ENCODE data around the gene NCKIPSD. TPM values are rescaled to one million over a fixed set of nuclear protein-coding genes. Genes with fewer than 3 reads are reported as not detected.

NCKIPSD gene
- total and polyA plus RNA-seq, 2 donors (not counting 3 experiments of a cell fraction or from before 2014, with no cell fraction given) = 12.8 to 19.1 TPM

- Histone ChIP-seq H3K9ac (replicated peaks; ENCODE audit: extremely low read depth, insufficient read depth, low read length) (no peak overlapping the region), H3K36me3 (ENCODE audit: control insufficient read depth in 2 of 2, extremely low read depth in 1 of 2, insufficient read depth in 2 of 2, low read length in 2 of 2) (no peaks in the 10 kb centered on the region), H3K27ac (ENCODE audit: insufficient read depth, low read depth, low read length) (no peak overlapping the region), H2AFZ (ENCODE audit: low read depth, low read length) (no peak overlapping the region), H3K4me1 (ENCODE audit: control insufficient read depth, extremely low read depth, insufficient read depth, low read length) (no peaks in the 10 kb centered on the region), H3K79me2 (ENCODE audit: control insufficient read depth, insufficient read depth, low read length) (no peaks in the 10 kb centered on the region), H3K9me3 (replicated peaks; ENCODE audit: control insufficient read depth, insufficient read depth, low read length) (no peaks in the 10 kb centered on the region), H3K9me1 (replicated peaks; ENCODE audit: control insufficient read depth, extremely low read depth, insufficient read depth, low read length) (no peaks in the 10 kb centered on the region), H3K27me3 (ENCODE audit: control insufficient read depth in 2 of 2, insufficient read depth in 2 of 2, low read length in 2 of 2) (no peaks in the 10 kb centered on the region), H3K4me2 (ENCODE audit: insufficient read depth, low read length) (no peak overlapping the region), H3K4me3 (replicated peaks in 1 of 3; ENCODE audit: insufficient read depth in 1 of 3, low read depth in 1 of 3, low read length in 3 of 3) (no peak overlapping the region), H4K20me1 (replicated peaks; ENCODE audit: control insufficient read depth, extremely low read depth, insufficient read depth, low read length) (no peaks in the 10 kb centered on the region)
- dilution Hi-C loops (cut with MboI; ENCODE audit: extremely low pct_ligation_motif_present, low sequenced_read_pairs) (no loop called here), intact Hi-C loops (cut with micrococcal nuclease) (no loop called here)
- POLR2A ChIA-PET = no interaction called here
- no TSS peak for BruUV-seq (replicated peaks)
- FAIRE-seq (no peak), DNase-seq (ENCODE audit: low read depth, low spot score) (no peak)
- CTCF ChIA-PET = interaction anchor here (0.7 to 2.9 kb wide), 4 partner anchors 13 to 318 kb away, joined by 3 to 11 read pairs (median 4); partner anchors contain the start of gene SLC26A6
- TF ChIP-seq FOS (IDR thresholded peaks at IDR 0.05; ENCODE audit: borderline replicate concordance, insufficient read depth, low read length) = no peak
- no peak for TF ChIP-seq EZH2 (IDR thresholded peaks at IDR 0.05; ENCODE audit: borderline replicate concordance, low read depth, low read length, severe bottlenecking)
- TF ChIP-seq MYC (IDR thresholded peaks at IDR 0.05; ENCODE audit: low read depth, low read length) = no peak
- no peak for TF ChIP-seq POLR2A (IDR thresholded peaks at IDR 0.05; ENCODE audit: low read depth, low read length)
- TF ChIP-seq JUN (IDR thresholded peaks at IDR 0.05; ENCODE audit: borderline replicate concordance, insufficient read depth, insufficient read length, low read depth) = no peak
These were observed 37.4 kb downstream of the NCKIPSD start for GRCh38 chr3:48648188-48648850.

DNA sequence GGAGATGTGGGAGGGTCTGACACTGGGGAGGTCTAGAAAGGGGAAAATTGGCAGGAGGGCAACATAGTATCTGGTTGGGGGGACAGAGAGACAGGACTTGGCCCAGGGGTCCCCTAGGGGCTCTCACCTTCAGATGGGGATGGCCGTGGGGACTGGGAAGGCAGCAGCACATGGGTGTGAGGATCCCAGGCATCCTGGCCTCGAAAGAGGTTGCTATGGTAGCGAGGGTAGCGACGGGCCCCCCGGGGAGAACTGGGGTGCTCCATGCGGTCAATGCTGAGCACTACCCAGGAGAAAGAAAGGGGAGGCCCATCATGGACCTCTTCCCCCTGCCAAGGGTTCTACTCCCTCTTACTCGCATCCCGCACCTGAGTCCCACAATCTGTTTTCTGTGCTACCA lies 38.0 kb downstream of the NCKIPSD start:
- Histone ChIP-seq H4K20me1 (replicated peaks; ENCODE audit: control insufficient read depth, extremely low read depth, insufficient read depth, low read length) (no peaks in the 10 kb centered on the region), H3K9me3 (replicated peaks; ENCODE audit: control insufficient read depth, insufficient read depth, low read length) (no peaks in the 10 kb centered on the region), H3K27ac (ENCODE audit: insufficient read depth, low read depth, low read length) (no peak overlapping the region), H3K4me3 (replicated peaks in 1 of 3; ENCODE audit: insufficient read depth in 1 of 3, low read depth in 1 of 3, low read length in 3 of 3) (no peak overlapping the region), H3K9me1 (replicated peaks; ENCODE audit: control insufficient read depth, extremely low read depth, insufficient read depth, low read length) (no peaks in the 10 kb centered on the region), H3K79me2 (ENCODE audit: control insufficient read depth, insufficient read depth, low read length) (no peaks in the 10 kb centered on the region), H2AFZ (ENCODE audit: low read depth, low read length) (no peak overlapping the region), H3K9ac (replicated peaks; ENCODE audit: extremely low read depth, insufficient read depth, low read length) (no peak overlapping the region), H3K27me3 (ENCODE audit: control insufficient read depth in 2 of 2, insufficient read depth in 2 of 2, low read length in 2 of 2) (no peaks in the 10 kb centered on the region), H3K36me3 (ENCODE audit: control insufficient read depth in 2 of 2, extremely low read depth in 1 of 2, insufficient read depth in 2 of 2, low read length in 2 of 2) (no peaks in the 10 kb centered on the region), H3K4me1 (ENCODE audit: control insufficient read depth, extremely low read depth, insufficient read depth, low read length) (no peaks in the 10 kb centered on the region), H3K4me2 (ENCODE audit: insufficient read depth, low read length) (no peak overlapping the region)
- DNase-seq (ENCODE audit: low read depth, low spot score) (no peak), FAIRE-seq (no peak)
- CTCF ChIA-PET = interaction anchor here (2.9 kb wide), 1 partner anchor 12 kb away, joined by 11 read pairs; the partner anchor contains the start of gene SLC26A6
- dilution Hi-C loops (cut with MboI; ENCODE audit: extremely low pct_ligation_motif_present, low sequenced_read_pairs) (no loop called here), intact Hi-C loops (cut with micrococcal nuclease) (no loop called here)
- no TSS peak for BruUV-seq (replicated peaks)
- POLR2A ChIA-PET = no interaction called here
- no peak for TF ChIP-seq MYC (IDR thresholded peaks at IDR 0.05; ENCODE audit: low read depth, low read length)
- TF ChIP-seq EZH2 (IDR thresholded peaks at IDR 0.05; ENCODE audit: borderline replicate concordance, low read depth, low read length, severe bottlenecking) = no peak
- no peak for TF ChIP-seq POLR2A (IDR thresholded peaks at IDR 0.05; ENCODE audit: low read depth, low read length)
- TF ChIP-seq FOS (IDR thresholded peaks at IDR 0.05; ENCODE audit: borderline replicate concordance, insufficient read depth, low read length) = no peak
- TF ChIP-seq, protein P1, sequence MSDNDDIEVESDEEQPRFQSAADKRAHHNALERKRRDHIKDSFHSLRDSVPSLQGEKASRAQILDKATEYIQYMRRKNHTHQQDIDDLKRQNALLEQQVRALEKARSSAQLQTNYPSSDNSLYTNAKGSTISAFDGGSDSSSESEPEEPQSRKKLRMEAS (IDR thresholded peaks at IDR 0.05; ENCODE audit: insufficient read depth, insufficient read length) = no peak
- TF ChIP-seq GATA2 (IDR thresholded peaks at IDR 0.05; ENCODE audit: insufficient read depth, insufficient read length, low read depth, low read length) = no peak
- no peak for TF ChIP-seq JUN (IDR thresholded peaks at IDR 0.05; ENCODE audit: borderline replicate concordance, insufficient read depth, insufficient read length, low read depth)
- TF ChIP-seq CTCF (IDR thresholded peaks at IDR 0.05; ENCODE audit: extremely low read depth in 1 of 2, insufficient read depth in 1 of 2, low read depth in 1 of 2, low read length in 2 of 2) = no peak
- TF ChIP-seq POLR2AphosphoS5 (IDR thresholded peaks at IDR 0.05; ENCODE audit: insufficient read depth, low read depth, low read length) = no peak

All from endothelial cell of umbilical vein (primary cell).